ENCODE results near the gene ZNF77.

The ZNF77 gene

GRCh38 chr19:2982561-2982960, 37.8 kb upstream of the ZNF77 start:
- H3K9ac ChIP-seq (ENCODE audit: low read depth, low read length), result no peak overlapping the region
- H3K9me3 ChIP-seq (replicated peaks; ENCODE audit: low read length), result no peaks in the 10 kb centered on the region
- H3K4me2 ChIP-seq (ENCODE audit: low read length), result peak overlapping the region; percentile 75
- H3K27me3 ChIP-seq (ENCODE audit: control insufficient read depth, insufficient read depth, low read length), result peaks cover 13% of the 10 kb centered on the region
- peaks cover 22% of the 10 kb centered on the region for H3K4me1 ChIP-seq (ENCODE audit: control insufficient read depth, insufficient read depth, low read length)
- H3K4me3 ChIP-seq (ENCODE audit: low read length), result no peak overlapping the region
- no peaks in the 10 kb centered on the region for H3K36me3 ChIP-seq (ENCODE audit: insufficient read depth, low read length)

- Histone ChIP-seq H3K36me3 (ENCODE audit: insufficient read depth, low read length) (no peaks in the 10 kb centered on the region), H3K4me2 (ENCODE audit: low read length) (no peak overlapping the region), H3K27me3 (ENCODE audit: control insufficient read depth, insufficient read depth, low read length) (peaks cover 8% of the 10 kb centered on the region)
These were observed 37.1 kb upstream of the ZNF77 start for GRCh38 chr19:2981898-2982297.

GRCh38 chr19:2978772-2979171, 34.0 kb upstream of the ZNF77 start:
- Histone ChIP-seq H3K27me3 (ENCODE audit: control insufficient read depth, insufficient read depth, low read length) (peaks cover 15% of the 10 kb centered on the region), H3K4me3 (ENCODE audit: low read length) (no peak overlapping the region), H3K9me3 (replicated peaks; ENCODE audit: low read length) (no peaks in the 10 kb centered on the region), H3K9ac (ENCODE audit: low read depth, low read length) (no peak overlapping the region), H3K4me2 (ENCODE audit: low read length) (no peak overlapping the region), H3K4me1 (ENCODE audit: control insufficient read depth, insufficient read depth, low read length) (peaks cover 25% of the 10 kb centered on the region), H3K36me3 (ENCODE audit: insufficient read depth, low read length) (no peaks in the 10 kb centered on the region)

More at GRCh38 chr19:2981898-2982297, 37.1 kb upstream of the ZNF77 start:
- H3K4me1 ChIP-seq (ENCODE audit: control insufficient read depth, insufficient read depth, low read length), result peaks cover 23% of the 10 kb centered on the region
- H3K9ac ChIP-seq (ENCODE audit: low read depth, low read length), result no peak overlapping the region
- no peak overlapping the region for H3K4me3 ChIP-seq (ENCODE audit: low read length)
- no peaks in the 10 kb centered on the region for H3K9me3 ChIP-seq (replicated peaks; ENCODE audit: low read length)

GRCh38 chr19:2978166-2978767, 33.5 kb upstream of the ZNF77 start:
- Histone ChIP-seq H3K9me3 (replicated peaks; ENCODE audit: low read length) (no peaks in the 10 kb centered on the region), H3K9ac (ENCODE audit: low read depth, low read length) (no peak overlapping the region), H3K27me3 (ENCODE audit: control insufficient read depth, insufficient read depth, low read length) (peaks cover 15% of the 10 kb centered on the region), H3K4me1 (ENCODE audit: control insufficient read depth, insufficient read depth, low read length) (peaks cover 20% of the 10 kb centered on the region), H3K36me3 (ENCODE audit: insufficient read depth, low read length) (no peaks in the 10 kb centered on the region), H3K4me2 (ENCODE audit: low read length) (no peak overlapping the region), H3K4me3 (ENCODE audit: low read length) (no peak overlapping the region)

- peak overlapping the region; percentile 99 for H3K4me2 ChIP-seq (ENCODE audit: low read length)
- H3K9ac ChIP-seq (ENCODE audit: low read depth, low read length), result no peak overlapping the region
- peaks cover 15% of the 10 kb centered on the region for H3K27me3 ChIP-seq (ENCODE audit: control insufficient read depth, insufficient read depth, low read length)
- peak overlapping the region; percentile 32 for H3K4me3 ChIP-seq (ENCODE audit: low read length)
- peaks cover 16% of the 10 kb centered on the region for H3K4me1 ChIP-seq (ENCODE audit: control insufficient read depth, insufficient read depth, low read length)
- no peaks in the 10 kb centered on the region for H3K36me3 ChIP-seq (ENCODE audit: insufficient read depth, low read length)
- H3K9me3 ChIP-seq (replicated peaks; ENCODE audit: low read length), result no peaks in the 10 kb centered on the region
These were observed 33.0 kb upstream of the ZNF77 start for GRCh38 chr19:2977746-2978138.

- Histone ChIP-seq H3K36me3 (ENCODE audit: insufficient read depth, low read length) (no peaks in the 10 kb centered on the region), H3K4me1 (ENCODE audit: control insufficient read depth, insufficient read depth, low read length) (peaks cover 12% of the 10 kb centered on the region), H3K4me3 (ENCODE audit: low read length) (peak within 1 kb of the TSS; percentile 76), H3K9me3 (replicated peaks; ENCODE audit: low read length) (no peaks in the 10 kb centered on the region), H3K9ac (ENCODE audit: low read depth, low read length) (peak within 1 kb of the TSS; percentile 52), H3K27me3 (ENCODE audit: control insufficient read depth, insufficient read depth, low read length) (peaks cover 15% of the 10 kb centered on the region), H3K4me2 (ENCODE audit: low read length) (peak within 1 kb of the TSS; percentile 99)
These were observed 32.4 kb upstream of the ZNF77 start, which contains the start of gene TLE6 for GRCh38 chr19:2977001-2977745. TLE6 (plus strand) TSS chr19:2977564; CDS start chr19:2978234, 670 bp downstream.

- Histone ChIP-seq H3K27me3 (ENCODE audit: control insufficient read depth, insufficient read depth, low read length) (peaks cover 15% of the 10 kb centered on the region), H3K4me1 (ENCODE audit: control insufficient read depth, insufficient read depth, low read length) (peaks cover 12% of the 10 kb centered on the region), H3K9ac (ENCODE audit: low read depth, low read length) (peak overlapping the region; percentile 52), H3K9me3 (replicated peaks; ENCODE audit: low read length) (no peaks in the 10 kb centered on the region), H3K4me3 (ENCODE audit: low read length) (peak overlapping the region; percentile 76), H3K4me2 (ENCODE audit: low read length) (peak overlapping the region; percentile 99), H3K36me3 (ENCODE audit: insufficient read depth, low read length) (no peaks in the 10 kb centered on the region)
These were observed 31.8 kb upstream of the ZNF77 start for GRCh38 chr19:2976609-2977000.

GRCh38 chr19:2974342-2975041, 29.7 kb upstream of the ZNF77 start:
- Histone ChIP-seq H3K4me1 (ENCODE audit: control insufficient read depth, insufficient read depth, low read length) (peaks cover 12% of the 10 kb centered on the region), H3K36me3 (ENCODE audit: insufficient read depth, low read length) (no peaks in the 10 kb centered on the region), H3K9ac (ENCODE audit: low read depth, low read length) (no peak overlapping the region), H3K4me2 (ENCODE audit: low read length) (no peak overlapping the region), H3K27me3 (ENCODE audit: control insufficient read depth, insufficient read depth, low read length) (peaks cover 11% of the 10 kb centered on the region), H3K9me3 (replicated peaks; ENCODE audit: low read length) (no peaks in the 10 kb centered on the region), H3K4me3 (ENCODE audit: low read length) (no peak overlapping the region)

GRCh38 chr19:2973229-2973628, 28.5 kb upstream of the ZNF77 start:
- Histone ChIP-seq H3K4me2 (ENCODE audit: low read length) (no peak overlapping the region), H3K4me3 (ENCODE audit: low read length) (no peak overlapping the region), H3K9me3 (replicated peaks; ENCODE audit: low read length) (no peaks in the 10 kb centered on the region), H3K4me1 (ENCODE audit: control insufficient read depth, insufficient read depth, low read length) (peaks cover 7% of the 10 kb centered on the region), H3K36me3 (ENCODE audit: insufficient read depth, low read length) (no peaks in the 10 kb centered on the region), H3K9ac (ENCODE audit: low read depth, low read length) (no peak overlapping the region), H3K27me3 (ENCODE audit: control insufficient read depth, insufficient read depth, low read length) (peaks cover 15% of the 10 kb centered on the region)

- H3K27me3 ChIP-seq (ENCODE audit: control insufficient read depth, insufficient read depth, low read length), result peaks cover 15% of the 10 kb centered on the region
- H3K4me2 ChIP-seq (ENCODE audit: low read length), result no peak overlapping the region
- no peaks in the 10 kb centered on the region for H3K9me3 ChIP-seq (replicated peaks; ENCODE audit: low read length)
- H3K9ac ChIP-seq (ENCODE audit: low read depth, low read length), result no peak overlapping the region
- H3K36me3 ChIP-seq (ENCODE audit: insufficient read depth, low read length), result no peaks in the 10 kb centered on the region
- no peaks in the 10 kb centered on the region for H3K4me1 ChIP-seq (ENCODE audit: control insufficient read depth, insufficient read depth, low read length)
- no peak overlapping the region for H3K4me3 ChIP-seq (ENCODE audit: low read length)
These were observed 25.5 kb upstream of the ZNF77 start for GRCh38 chr19:2970201-2970835.

- Histone ChIP-seq H3K4me2 (ENCODE audit: low read length) (no peak overlapping the region), H3K9ac (ENCODE audit: low read depth, low read length) (no peak overlapping the region), H3K4me3 (ENCODE audit: low read length) (no peak overlapping the region), H3K27me3 (ENCODE audit: control insufficient read depth, insufficient read depth, low read length) (peaks cover 10% of the 10 kb centered on the region), H3K4me1 (ENCODE audit: control insufficient read depth, insufficient read depth, low read length) (no peaks in the 10 kb centered on the region), H3K36me3 (ENCODE audit: insufficient read depth, low read length) (no peaks in the 10 kb centered on the region), H3K9me3 (replicated peaks; ENCODE audit: low read length) (no peaks in the 10 kb centered on the region)
These were observed 24.3 kb upstream of the ZNF77 start for GRCh38 chr19:2969104-2969504.

All from skeletal muscle satellite cell (primary cell).